Measurements from ENCODE around the gene SREBF2. TPM values are rescaled to one million over a fixed set of nuclear protein-coding genes. Genes with fewer than 3 reads are reported as not detected.

The SREBF2 gene
- total and polyA plus RNA-seq, 2 experiments from 2014 or later: 113 to 114 TPM

GRCh38 chr22:41917903-41918791, 85.2 kb downstream of the SREBF2 start:
- TF ChIP-seq EZH2 (IDR thresholded peaks at IDR 0.05; ENCODE audit: borderline replicate concordance) (no peak), EZH2phosphoT487 (IDR thresholded peaks at IDR 0.05; ENCODE audit: low read depth, severe bottlenecking, unreplicated experiment) (no peak), CTCF (IDR thresholded peaks at IDR 0.05; ENCODE audit: poor library complexity) (no peak)
- no peak for DNase-seq (ENCODE audit: low spot score)
- H3K27me3 ChIP-seq: peaks cover 60% of the 10 kb centered on the region

GRCh38 chr22:41919357-41920224, 86.7 kb downstream of the SREBF2 start:
- Histone ChIP-seq H3K4me1 (ENCODE audit: insufficient read depth) (peaks cover 3% of the 10 kb centered on the region), H4K20me1 (ENCODE audit: insufficient read depth, poor library complexity, severe bottlenecking) (no peaks in the 10 kb centered on the region), H3K9me3 (ENCODE audit: low read depth) (no peaks in the 10 kb centered on the region), H3K79me2 (no peaks in the 10 kb centered on the region), H3K27me3 (peaks cover 58% of the 10 kb centered on the region), H2AFZ (no peak overlapping the region), H3K4me2 (peak overlapping the region; percentile 96), H3K9me2 (replicated peaks; ENCODE audit: insufficient read depth) (no peaks in the 10 kb centered on the region), H3K27ac (no peak overlapping the region), H3K4me3 (peak overlapping the region; percentile 49), H3K36me3 (replicated peaks; ENCODE audit: insufficient read depth, low read depth) (no peaks in the 10 kb centered on the region)
- TF ChIP-seq EZH2 (IDR thresholded peaks at IDR 0.05; ENCODE audit: borderline replicate concordance): peak; percentile 57
- no peak for TF ChIP-seq EZH2phosphoT487 (IDR thresholded peaks at IDR 0.05; ENCODE audit: low read depth, severe bottlenecking, unreplicated experiment)
- WGBS (ENCODE audit: low lambda C conversion rate, missing lambda C conversion rate): 3% methylated on average over 41 of the region's 62 CpGs
- peak; percentile 66 for DNase-seq (ENCODE audit: low spot score)

More at GRCh38 chr22:41917903-41918791, 85.2 kb downstream of the SREBF2 start:
- Histone ChIP-seq H3K27ac (no peak overlapping the region), H3K79me2 (no peaks in the 10 kb centered on the region), H2AFZ (no peak overlapping the region), H3K36me3 (replicated peaks; ENCODE audit: insufficient read depth, low read depth) (no peaks in the 10 kb centered on the region), H3K4me2 (no peak overlapping the region), H3K9me2 (replicated peaks; ENCODE audit: insufficient read depth) (no peaks in the 10 kb centered on the region), H3K4me3 (no peak overlapping the region), H3K4me1 (ENCODE audit: insufficient read depth) (peaks cover 3% of the 10 kb centered on the region), H4K20me1 (ENCODE audit: insufficient read depth, poor library complexity, severe bottlenecking) (no peaks in the 10 kb centered on the region), H3K9me3 (ENCODE audit: low read depth) (no peaks in the 10 kb centered on the region)
- WGBS (ENCODE audit: low lambda C conversion rate, missing lambda C conversion rate): 88% methylated on average over 23 of the region's 23 CpGs

GRCh38 chr22:41920271-41920976, 87.5 kb downstream of the SREBF2 start:
- no peaks in the 10 kb centered on the region for H3K9me2 ChIP-seq (replicated peaks; ENCODE audit: insufficient read depth)
- no peak overlapping the region for H2AFZ ChIP-seq
- 81% methylated on average over 13 of the region's 21 CpGs for WGBS (ENCODE audit: low lambda C conversion rate, missing lambda C conversion rate)
- no peak for DNase-seq (ENCODE audit: low spot score)
- H4K20me1 ChIP-seq (ENCODE audit: insufficient read depth, poor library complexity, severe bottlenecking): no peaks in the 10 kb centered on the region
- no peaks in the 10 kb centered on the region for H3K9me3 ChIP-seq (ENCODE audit: low read depth)
- H3K27ac ChIP-seq: no peak overlapping the region
- peaks cover 56% of the 10 kb centered on the region for H3K27me3 ChIP-seq
- peak overlapping the region; percentile 96 for H3K4me2 ChIP-seq
- H3K4me3 ChIP-seq: no peak overlapping the region
- H3K4me1 ChIP-seq (ENCODE audit: insufficient read depth): no peaks in the 10 kb centered on the region
- no peaks in the 10 kb centered on the region for H3K36me3 ChIP-seq (replicated peaks; ENCODE audit: insufficient read depth, low read depth)
- H3K79me2 ChIP-seq: no peaks in the 10 kb centered on the region
- no peak for TF ChIP-seq EZH2 (IDR thresholded peaks at IDR 0.05; ENCODE audit: borderline replicate concordance)
- TF ChIP-seq EZH2phosphoT487 (IDR thresholded peaks at IDR 0.05; ENCODE audit: low read depth, severe bottlenecking, unreplicated experiment): no peak
- TF ChIP-seq CTCF (IDR thresholded peaks at IDR 0.05; ENCODE audit: poor library complexity): no peak
